Stomach (tissue), 4 donors: Measurements from ENCODE around the gene TRIM38.

Source experiments
- POLR2A ChIP-seq, 4 donors: fragments of 450-650 bp; IDR thresholded peaks; one replicate each; pipeline ENCODE4 v1.6.1; 2016; ENCODE audit warnings: antibody characterized with exemption in 4 of 4, control low read depth in 2 of 4, mild to moderate bottlenecking in 1 of 4, moderate library complexity in 1 of 4
- TF ChIP-seq, protein P1 (sequence below), 7 experiments: fragments of 450-650 bp in 4 of 7; fragments of 200-600 bp in 3 of 7; sonication (generic) in 3 of 7; IDR thresholded peaks; one replicate each; pipeline ENCODE4 v1.5.1; 2016 to 2019; ENCODE audit warnings: antibody characterized with exemption in 7 of 7, control low read depth in 2 of 7, mild to moderate bottlenecking in 1 of 7

DNA sequence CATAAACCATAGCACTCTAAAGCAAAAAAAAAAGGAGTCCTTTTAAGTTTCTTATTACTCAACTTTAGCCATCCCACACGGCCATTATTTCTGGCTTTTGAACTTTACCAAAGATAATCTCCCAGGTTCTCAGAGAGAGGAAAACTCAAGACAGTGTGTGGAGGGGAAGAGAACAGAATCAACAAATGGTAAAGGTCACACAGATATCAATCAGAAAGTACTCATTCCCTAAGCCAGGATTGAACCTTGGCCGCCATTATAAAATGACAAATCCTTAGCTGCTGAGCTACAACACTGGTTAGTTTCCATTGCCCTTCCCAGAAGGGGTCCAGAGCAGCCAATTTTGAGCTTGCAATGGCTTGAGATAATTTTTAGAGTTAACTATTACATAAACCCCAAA, 10.1 kb upstream of the TRIM38 start:
- no peak for TF ChIP-seq POLR2A (IDR thresholded peaks at IDR 0.05)
- TF ChIP-seq, protein P1, sequence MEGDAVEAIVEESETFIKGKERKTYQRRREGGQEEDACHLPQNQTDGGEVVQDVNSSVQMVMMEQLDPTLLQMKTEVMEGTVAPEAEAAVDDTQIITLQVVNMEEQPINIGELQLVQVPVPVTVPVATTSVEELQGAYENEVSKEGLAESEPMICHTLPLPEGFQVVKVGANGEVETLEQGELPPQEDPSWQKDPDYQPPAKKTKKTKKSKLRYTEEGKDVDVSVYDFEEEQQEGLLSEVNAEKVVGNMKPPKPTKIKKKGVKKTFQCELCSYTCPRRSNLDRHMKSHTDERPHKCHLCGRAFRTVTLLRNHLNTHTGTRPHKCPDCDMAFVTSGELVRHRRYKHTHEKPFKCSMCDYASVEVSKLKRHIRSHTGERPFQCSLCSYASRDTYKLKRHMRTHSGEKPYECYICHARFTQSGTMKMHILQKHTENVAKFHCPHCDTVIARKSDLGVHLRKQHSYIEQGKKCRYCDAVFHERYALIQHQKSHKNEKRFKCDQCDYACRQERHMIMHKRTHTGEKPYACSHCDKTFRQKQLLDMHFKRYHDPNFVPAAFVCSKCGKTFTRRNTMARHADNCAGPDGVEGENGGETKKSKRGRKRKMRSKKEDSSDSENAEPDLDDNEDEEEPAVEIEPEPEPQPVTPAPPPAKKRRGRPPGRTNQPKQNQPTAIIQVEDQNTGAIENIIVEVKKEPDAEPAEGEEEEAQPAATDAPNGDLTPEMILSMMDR (IDR thresholded peaks at IDR 0.05), result no peak
